Pancreas (tissue), 10 donors: ENCODE results near the gene RHOV. TPM values are rescaled to one million over a fixed set of nuclear protein-coding genes. Genes with fewer than 3 reads are reported as not detected.
A peak's percentile ranks its signal among the peaks of the same experiment; 100 is the strongest.

Source experiments
- ATAC-seq, 4 donors: fragments of 200-7000 bp; cut with Tn5 transposase; one replicate each; pipeline versions ENCODE4 v1.8.0 to v1.9.1; 2020; ENCODE audit warnings: mild to moderate bottlenecking in 4 of 4, moderate library complexity in 4 of 4
- DNase-seq, 6 donors: peaks; one replicate each; pipeline ENCODE4 v3.0.0-alpha.2; 2020
- FAIRE-seq: peaks from 2 replicates; lab custom pipeline; 2012; peaks lifted over from hg19 to GRCh38; lab: Jason Lieb, UNC
- H3K27ac ChIP-seq, 4 donors: fragments of 200-600 bp; sonication (generic); 1 replicate in 3 of 4; 2 replicates in 1 of 4; pipeline versions ENCODE4 v1.5.0 to v1.8.0; 2020
- H3K27me3 ChIP-seq, 4 donors: fragments of 200-600 bp; one replicate each; pipeline ENCODE4 v1.8.0; 2021
- H3K36me3 ChIP-seq, 3 donors: fragments of 200-600 bp; sonication (generic) in 1 of 3; one replicate each; pipeline versions ENCODE4 v1.5.0 to v1.8.0; 2020 to 2021
- H3K4me1 ChIP-seq, 3 donors: fragments of 200-600 bp; one replicate each; pipeline ENCODE4 v1.8.0; 2021
- H3K4me3 ChIP-seq, 4 donors: fragments of 200-600 bp; sonication (generic) in 2 of 4; one replicate each; pipeline versions ENCODE4 v1.5.0 to v1.8.0; 2020 to 2021
- H3K9me3 ChIP-seq, 4 donors: fragments of 200-600 bp; one replicate each; pipeline ENCODE4 v1.8.0; 2021
- WGBS, 2 donors: extraction: QIAGEN DNeasy Blood & Tissue Kit; methylation state at CpG; one replicate each; pipeline ENCODE4 v1.1.7; 2013; 5-methylcytosine and 5-hydroxymethylcytosine counted together
- intact Hi-C, 3 donors: fragments of 100-400 bp; cut with DNase I; formaldehyde crosslinking; loops; one replicate each; pipeline versions ENCODE4 v1.11.1 to v1.14.2; 2022
- polyA plus RNA-seq, 2 donors: library from polyadenylated mRNA; stranded (reverse); fragments of 200-250 nt; gene quantifications; one replicate each; pipeline ENCODE4 v1.2.3, GENCODE V29; 2013
- total RNA-seq, 6 donors: library from RNA; stranded (reverse); fragmentation: NEBNext Ultra II Directional in 4 of 6; extraction: Animal tissue kit (Norgen Biotek cat#: 25700) in 4 of 6; gene quantifications; one replicate each; pipeline versions ENCODE4 v1.2.1 to v1.2.4, GENCODE V29; 2021 to 2023
- TF ChIP-seq, protein P1 (sequence below), 4 donors: fragments of 200-600 bp; sonication (generic) in 3 of 4; IDR thresholded peaks; one replicate each; pipeline versions ENCODE4 v1.5.0 to v1.8.0; 2021; ENCODE audit warnings: antibody characterized with exemption in 4 of 4
- donor health status: healthy with polysubstance abuse.
- donor health status: DM: no; HTN: no; CAD: no; lungs with moderate emphysema.
- donor health status: DM: no; HTN: no; CAD: no.
- donor health status: control.
- donor health status: control.
- donor health status: Bipolar disorder and iron deficiency.
- donor health status: DM: yes; HTN: yes; CAD: no.
- donor health status: DM: no; HTN: no; CAD: no.
- donor health status: DM: no; HTN: no; CAD: no.
- donor health status: DM: yes; HTN: yes; CAD: no.

Gene RHOV
- total and polyA plus RNA-seq, 8 donors = 3.5 to 19.8 (median 10.9) TPM

DNA sequence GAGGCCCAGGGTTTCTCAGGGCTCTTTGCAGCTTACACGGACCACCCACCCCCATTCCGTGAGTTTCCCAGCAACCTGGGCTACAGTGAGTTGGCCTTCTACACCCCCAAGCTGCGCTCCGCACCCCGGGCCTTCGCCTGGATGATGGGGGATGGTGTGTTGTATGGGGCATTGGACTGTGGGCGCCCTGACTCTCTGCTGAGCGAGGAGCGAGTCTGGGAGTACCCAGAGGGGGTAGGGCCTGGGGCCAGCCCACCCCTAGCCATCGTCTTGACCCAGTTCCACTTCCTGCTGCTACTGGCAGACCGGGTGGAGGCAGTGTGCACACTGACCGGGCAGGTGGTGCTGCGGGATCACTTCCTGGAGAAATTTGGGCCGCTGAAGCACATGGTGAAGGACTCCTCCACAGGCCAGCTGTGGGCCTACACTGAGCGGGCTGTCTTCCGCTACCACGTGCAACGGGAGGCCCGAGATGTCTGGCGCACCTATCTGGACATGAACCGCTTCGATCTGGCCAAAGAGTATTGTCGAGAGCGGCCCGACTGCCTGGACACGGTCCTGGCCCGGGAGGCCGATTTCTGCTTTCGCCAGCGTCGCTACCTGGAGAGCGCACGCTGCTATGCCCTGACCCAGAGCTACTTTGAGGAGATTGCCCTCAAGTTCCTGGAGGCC, 25.6 kb upstream of the RHOV start:
- intact Hi-C loops = loop anchor here in 2 of 3 donors (5.0 to 10.0 kb wide), 3 partner anchors 115 to 425 kb away; no protein-coding TSS in a partner anchor
- peaks cover 0 to 15% (median 0%) of the 10 kb centered on the region in 3 donors for H3K4me1 ChIP-seq
- no peak overlapping the region for H3K27ac ChIP-seq
- no peak overlapping the region for H3K4me3 ChIP-seq
- TF ChIP-seq, protein P1, sequence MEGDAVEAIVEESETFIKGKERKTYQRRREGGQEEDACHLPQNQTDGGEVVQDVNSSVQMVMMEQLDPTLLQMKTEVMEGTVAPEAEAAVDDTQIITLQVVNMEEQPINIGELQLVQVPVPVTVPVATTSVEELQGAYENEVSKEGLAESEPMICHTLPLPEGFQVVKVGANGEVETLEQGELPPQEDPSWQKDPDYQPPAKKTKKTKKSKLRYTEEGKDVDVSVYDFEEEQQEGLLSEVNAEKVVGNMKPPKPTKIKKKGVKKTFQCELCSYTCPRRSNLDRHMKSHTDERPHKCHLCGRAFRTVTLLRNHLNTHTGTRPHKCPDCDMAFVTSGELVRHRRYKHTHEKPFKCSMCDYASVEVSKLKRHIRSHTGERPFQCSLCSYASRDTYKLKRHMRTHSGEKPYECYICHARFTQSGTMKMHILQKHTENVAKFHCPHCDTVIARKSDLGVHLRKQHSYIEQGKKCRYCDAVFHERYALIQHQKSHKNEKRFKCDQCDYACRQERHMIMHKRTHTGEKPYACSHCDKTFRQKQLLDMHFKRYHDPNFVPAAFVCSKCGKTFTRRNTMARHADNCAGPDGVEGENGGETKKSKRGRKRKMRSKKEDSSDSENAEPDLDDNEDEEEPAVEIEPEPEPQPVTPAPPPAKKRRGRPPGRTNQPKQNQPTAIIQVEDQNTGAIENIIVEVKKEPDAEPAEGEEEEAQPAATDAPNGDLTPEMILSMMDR (IDR thresholded peaks at IDR 0.05) = no peak
- no peaks in the 10 kb centered on the region for H3K27me3 ChIP-seq
- H3K9me3 ChIP-seq = no peaks in the 10 kb centered on the region
- FAIRE-seq (no peak), DNase-seq (peak in 1 of 6 donors; percentile 66), ATAC-seq (no peak)
- peaks cover 0 to 36% (median 12%) of the 10 kb centered on the region in 3 donors for H3K36me3 ChIP-seq
- 92% methylated on average over 33 of the region's 33 CpGs for WGBS, 2 donors

DNA sequence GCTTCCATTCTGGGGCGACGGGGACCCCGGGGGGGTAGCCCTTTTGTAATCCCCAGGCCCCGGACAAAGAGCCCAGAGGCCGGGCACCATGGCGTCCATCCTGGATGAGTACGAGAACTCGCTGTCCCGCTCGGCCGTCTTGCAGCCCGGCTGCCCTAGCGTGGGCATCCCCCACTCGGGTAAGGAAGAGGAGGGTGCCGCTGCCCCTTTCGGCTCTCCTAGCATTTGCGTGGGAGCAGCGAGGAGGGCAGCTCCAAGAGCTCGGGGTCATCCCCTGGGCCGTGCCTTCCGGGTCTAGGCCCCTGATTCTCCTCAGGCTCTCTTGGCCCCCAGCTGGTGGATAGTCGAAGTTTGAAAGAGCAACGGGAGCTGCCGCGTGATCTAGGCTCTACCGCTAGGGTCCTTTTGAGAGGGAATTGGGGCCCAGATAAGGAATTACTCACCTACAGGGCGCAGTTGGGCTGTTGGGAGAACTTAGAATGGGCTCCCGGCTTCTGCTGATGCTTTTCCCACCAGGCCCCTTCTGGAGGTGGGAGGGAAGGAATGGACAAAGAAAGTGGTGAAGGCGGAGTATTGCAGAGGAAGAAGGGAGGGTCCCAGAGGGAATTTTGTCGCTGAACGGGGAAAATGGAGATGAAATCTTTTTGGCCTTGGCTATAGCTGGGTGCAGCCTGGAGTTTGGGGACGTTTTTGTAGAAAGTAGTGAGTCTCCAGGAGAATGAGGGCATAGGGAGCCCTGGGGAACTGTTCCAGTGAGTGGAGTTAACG, 20.8 kb upstream of the RHOV start:
- peak overlapping the region; percentile 56 to 85 (median 78) for H3K27ac ChIP-seq
- DNase-seq = peak in 5 of 6 donors; percentile 44 to 86 (median 70)
- H3K9me3 ChIP-seq = no peaks in the 10 kb centered on the region
- H3K27me3 ChIP-seq = no peaks in the 10 kb centered on the region
- intact Hi-C loops = loop anchor here in 1 of 3 donors (5.0 kb wide), 1 partner anchor 38 kb away; no protein-coding TSS in a partner anchor
- peaks cover 0 to 7% (median 0%) of the 10 kb centered on the region in 3 donors for H3K4me1 ChIP-seq
- peak; percentile 41 to 69 (median 55) for ATAC-seq
- TF ChIP-seq, protein P1 (IDR thresholded peaks at IDR 0.05) = peak in 2 of 4 donors; percentile 10 to 31
- WGBS, 2 donors = 2 to 3% methylated on average over 26 to 33 of the region's 33 CpGs
- peaks cover 0 to 14% (median 4%) of the 10 kb centered on the region in 3 donors for H3K36me3 ChIP-seq
- peak overlapping the region; percentile 44 to 85 (median 76) for H3K4me3 ChIP-seq
- FAIRE-seq = no peak

DNA sequence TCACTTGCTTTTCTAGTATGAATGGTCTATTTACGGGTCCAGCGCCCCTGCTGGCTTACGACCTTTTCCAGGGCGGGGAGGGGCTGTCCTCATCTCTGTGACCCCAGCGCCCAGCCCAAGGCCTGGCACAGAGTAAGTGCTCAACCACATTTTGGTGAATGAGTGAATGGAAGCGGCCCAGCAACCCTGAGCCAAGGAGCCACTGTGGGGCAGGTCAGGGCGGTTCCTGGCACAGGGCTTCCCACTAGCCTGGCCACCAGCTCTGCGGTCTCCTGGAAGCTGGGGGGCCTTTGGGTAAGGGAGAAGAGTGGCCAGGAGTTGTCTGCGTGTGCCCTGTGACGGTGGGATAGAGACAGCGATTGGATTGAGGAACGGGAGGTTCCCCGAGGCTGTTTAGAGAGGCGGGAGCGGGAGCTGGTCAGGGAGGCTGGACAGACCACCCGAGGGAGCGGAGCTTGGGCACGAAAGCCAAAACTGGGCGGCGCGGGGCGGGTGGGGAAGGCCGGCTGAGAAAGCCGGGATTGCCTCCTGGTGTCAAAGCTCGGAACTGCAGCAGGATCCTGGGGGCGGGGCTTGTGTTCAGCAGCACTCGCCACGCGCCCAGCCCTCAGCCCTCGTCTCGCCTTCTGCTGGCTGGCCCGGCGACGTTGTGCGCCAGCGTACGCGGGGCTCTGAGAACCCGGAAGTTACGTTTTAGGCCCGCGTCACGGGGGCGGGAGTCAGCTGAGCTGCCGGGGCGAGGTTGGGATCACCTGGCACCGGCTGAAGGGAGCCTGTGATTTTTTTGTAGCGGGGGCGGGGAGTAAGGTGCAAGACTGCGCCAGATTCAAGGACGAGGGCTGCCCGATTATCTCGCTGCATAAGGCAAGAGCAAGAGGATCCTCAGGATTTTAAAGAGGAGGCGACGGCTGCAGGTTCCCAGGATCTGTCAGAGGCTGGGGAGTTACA, 20.0 kb upstream of the RHOV start, which contains the start of gene VPS18:
VPS18 (plus strand) TSS at position 718 of the 948 bp plus-strand sequence. CDS start 319 bp downstream, outside the sequence.
- TF ChIP-seq, protein P1 (IDR thresholded peaks at IDR 0.05) = peak; percentile 95 to 99 (median 98)
- 2 to 3% methylated on average over 53 to 55 of the region's 55 CpGs for WGBS, 2 donors
- peak; percentile 98 to 99 (median 98) for DNase-seq
- ATAC-seq = peak; percentile 94 to 98 (median 97)
- peaks cover 0 to 7% (median 0%) of the 10 kb centered on the region in 3 donors for H3K4me1 ChIP-seq
- H3K4me3 ChIP-seq = peak within 1 kb of the TSS; percentile 44 to 85 (median 76)
- intact Hi-C loops = loop anchor here in 1 of 3 donors (5.0 kb wide), 1 partner anchor 37 kb away; no protein-coding TSS in a partner anchor
- peak within 1 kb of the TSS; percentile 56 to 85 (median 78) for H3K27ac ChIP-seq
- H3K27me3 ChIP-seq = no peaks in the 10 kb centered on the region
- FAIRE-seq = peak; percentile 39
- no peaks in the 10 kb centered on the region for H3K9me3 ChIP-seq
- H3K36me3 ChIP-seq = peaks cover 0 to 6% (median under 1%) of the 10 kb centered on the region in 3 donors

DNA sequence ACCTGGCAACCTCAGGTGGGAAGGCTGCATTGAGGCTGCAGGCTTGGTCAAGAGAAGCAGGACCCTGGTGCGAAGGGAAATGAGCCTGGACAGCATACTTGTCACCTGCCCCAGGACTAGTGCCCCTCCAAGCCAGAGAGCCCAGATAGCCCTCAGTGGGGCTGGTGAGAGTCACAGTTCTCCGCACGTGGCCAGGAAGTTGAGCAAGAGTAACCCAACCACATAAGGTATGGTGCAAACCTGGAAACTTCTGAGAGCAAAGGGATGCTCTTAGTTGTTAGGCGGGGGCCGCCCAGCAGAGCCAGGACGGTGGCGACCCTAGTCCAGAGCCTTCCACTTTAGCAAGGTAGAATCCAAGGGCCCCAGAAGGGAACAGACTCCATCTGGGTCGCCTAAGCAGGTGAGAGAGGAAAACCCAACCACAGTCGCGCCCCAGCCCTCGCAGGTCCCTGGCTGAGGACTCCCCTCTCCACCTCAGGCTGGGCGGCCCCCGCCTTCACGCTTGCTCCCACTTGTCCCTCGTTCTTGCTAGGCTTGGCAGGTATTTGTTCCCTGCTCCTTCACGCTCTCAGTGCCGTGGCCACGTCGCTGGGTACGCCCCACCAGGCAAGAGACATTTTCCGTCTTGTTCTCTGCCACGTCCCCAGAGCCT, 19.1 kb upstream of the RHOV start:
- WGBS, 2 donors = 66 to 81% methylated on average over 22 of the region's 22 CpGs
- TF ChIP-seq, protein P1 (IDR thresholded peaks at IDR 0.05) = no peak
- no peak for FAIRE-seq
- Histone ChIP-seq H3K36me3 (no peaks in the 10 kb centered on the region), H3K27me3 (no peaks in the 10 kb centered on the region), H3K9me3 (no peaks in the 10 kb centered on the region), H3K4me3 (no peak overlapping the region), H3K27ac (no peak overlapping the region), H3K4me1 (peaks cover 0 to 7% (median 0%) of the 10 kb centered on the region in 3 donors)
- ATAC-seq = no peak
- DNase-seq = peak in 3 of 6 donors; percentile 29 to 77 (median 54)
- intact Hi-C loops = loop anchor here in 1 of 3 donors (5.0 kb wide), 1 partner anchor 36 kb away; no protein-coding TSS in a partner anchor
